Stomach smooth muscle (tissue), 2 donors: ENCODE results near the gene CDYL.

Experiments used
- H3K27ac ChIP-seq: one replicate; pipeline ENCODE4 v1.7.0; 2013; ENCODE audit warnings: mild to moderate bottlenecking, low read length, inconsistent platforms
- H3K27me3 ChIP-seq, 2 donors: one replicate each; pipeline ENCODE4 v1.7.0; 2013; ENCODE audit warnings: low read length in 2 of 2; ENCODE audit not compliant: insufficient read depth in 2 of 2, control insufficient read depth in 1 of 2
- H3K36me3 ChIP-seq, 2 donors: one replicate each; pipeline ENCODE4 v1.7.0; 2013; ENCODE audit warnings: low read length in 2 of 2; ENCODE audit not compliant: control insufficient read depth in 2 of 2, insufficient read depth in 2 of 2
- H3K4me1 ChIP-seq: one replicate; pipeline ENCODE4 v1.7.0; 2013; ENCODE audit warnings: low read length; ENCODE audit not compliant: control insufficient read depth, insufficient read depth
- H3K4me3 ChIP-seq, 2 donors: one replicate each; pipeline ENCODE4 v1.7.0; 2013; ENCODE audit warnings: low read length in 2 of 2
- H3K9ac ChIP-seq, 2 donors: one replicate each; pipeline ENCODE4 v1.7.0; 2013; ENCODE audit warnings: low read length in 2 of 2, mild to moderate bottlenecking in 1 of 2
- H3K9me3 ChIP-seq, 2 donors: one replicate each; pipeline ENCODE4 v1.7.0; 2013; ENCODE audit warnings: low read length in 2 of 2; ENCODE audit not compliant: control insufficient read depth in 2 of 2
- donor health status: healthy.
- donor health status: Pancreatic carcinoma.

The CDYL gene

DNA sequence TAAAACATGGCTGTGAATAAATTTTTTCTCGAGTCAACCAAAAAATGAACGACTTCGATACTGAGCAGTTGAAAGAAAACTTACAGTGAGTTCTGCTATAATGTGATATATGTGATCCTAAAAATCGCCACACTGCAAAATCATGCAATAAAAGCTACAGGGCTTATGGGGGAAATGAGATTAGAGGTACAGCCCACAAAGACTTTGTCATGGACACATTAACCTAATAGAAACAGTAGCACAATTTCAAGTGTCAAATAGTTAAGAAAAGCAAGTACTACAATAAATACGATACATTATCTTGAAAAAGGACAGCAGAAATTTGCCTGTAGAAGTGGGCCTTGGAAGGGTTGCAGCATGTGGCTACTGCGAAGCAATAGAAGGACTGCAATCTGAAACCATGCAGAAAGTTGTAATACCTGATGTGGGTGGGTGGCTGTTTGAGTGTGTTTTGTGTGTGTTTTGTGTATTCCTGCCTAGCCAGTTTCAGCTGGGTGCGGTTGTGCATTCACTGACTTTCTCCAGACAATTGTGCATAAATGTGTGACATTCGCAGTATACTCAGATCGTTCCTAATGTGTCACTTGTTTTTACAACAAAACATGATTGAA is 148.6 kb downstream of the CDYL start:
- no peak overlapping the region for H3K9ac ChIP-seq
- no peak overlapping the region for H3K4me3 ChIP-seq
- H3K4me1 ChIP-seq, result no peaks in the 10 kb centered on the region
- no peaks in the 10 kb centered on the region for H3K27me3 ChIP-seq
- H3K27ac ChIP-seq, result no peak overlapping the region
- no peaks in the 10 kb centered on the region for H3K36me3 ChIP-seq
- no peaks in the 10 kb centered on the region for H3K9me3 ChIP-seq

DNA sequence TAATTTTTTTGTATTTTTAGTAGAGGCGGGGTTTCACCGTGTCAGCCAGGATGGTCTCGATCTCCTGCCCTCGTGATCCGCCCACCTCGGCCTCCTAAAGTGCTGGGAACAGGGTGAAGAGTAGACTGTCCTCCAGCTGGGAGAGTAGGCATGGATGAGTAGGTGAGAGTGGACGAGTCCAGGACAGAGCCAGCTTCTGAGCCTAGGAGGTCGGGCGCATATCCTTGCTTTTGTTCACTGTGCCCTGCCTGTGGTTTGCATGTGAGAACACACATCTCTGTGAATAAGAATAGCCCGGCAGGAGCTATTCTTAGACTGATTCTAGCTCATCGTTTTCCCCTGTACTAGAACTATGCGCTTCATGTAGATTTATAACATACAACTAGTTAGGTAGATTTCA is 149.4 kb downstream of the CDYL start:
- Histone ChIP-seq H3K4me1 (no peaks in the 10 kb centered on the region), H3K4me3 (no peak overlapping the region), H3K9me3 (no peaks in the 10 kb centered on the region), H3K27ac (no peak overlapping the region), H3K9ac (no peak overlapping the region), H3K27me3 (no peaks in the 10 kb centered on the region), H3K36me3 (no peaks in the 10 kb centered on the region)

DNA sequence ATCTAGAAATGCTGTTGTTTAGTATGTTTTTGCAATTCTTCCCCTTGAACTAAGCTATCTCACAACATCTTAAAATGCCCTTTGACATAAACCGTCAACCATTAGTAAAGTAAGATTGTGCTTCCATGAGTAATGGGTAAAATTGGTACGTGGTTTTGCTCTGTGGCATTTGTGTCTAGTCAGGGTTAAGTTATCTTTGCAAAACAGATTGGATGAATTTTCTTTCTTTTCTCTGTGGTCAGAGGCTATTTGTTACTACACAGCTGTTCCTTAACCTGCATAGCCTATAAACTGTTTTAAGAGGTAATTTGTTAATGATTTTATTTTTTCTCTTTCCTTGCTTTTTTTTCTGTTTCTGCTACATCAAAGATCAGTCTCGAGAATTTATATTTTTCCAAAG is 152.2 kb downstream of the CDYL start:
- H3K4me1 ChIP-seq, result peaks cover 13% of the 10 kb centered on the region
- H3K36me3 ChIP-seq, result no peaks in the 10 kb centered on the region
- H3K9ac ChIP-seq, result no peak overlapping the region
- no peaks in the 10 kb centered on the region for H3K9me3 ChIP-seq
- H3K4me3 ChIP-seq, result no peak overlapping the region
- H3K27me3 ChIP-seq, result no peaks in the 10 kb centered on the region
- H3K27ac ChIP-seq, result no peak overlapping the region

DNA sequence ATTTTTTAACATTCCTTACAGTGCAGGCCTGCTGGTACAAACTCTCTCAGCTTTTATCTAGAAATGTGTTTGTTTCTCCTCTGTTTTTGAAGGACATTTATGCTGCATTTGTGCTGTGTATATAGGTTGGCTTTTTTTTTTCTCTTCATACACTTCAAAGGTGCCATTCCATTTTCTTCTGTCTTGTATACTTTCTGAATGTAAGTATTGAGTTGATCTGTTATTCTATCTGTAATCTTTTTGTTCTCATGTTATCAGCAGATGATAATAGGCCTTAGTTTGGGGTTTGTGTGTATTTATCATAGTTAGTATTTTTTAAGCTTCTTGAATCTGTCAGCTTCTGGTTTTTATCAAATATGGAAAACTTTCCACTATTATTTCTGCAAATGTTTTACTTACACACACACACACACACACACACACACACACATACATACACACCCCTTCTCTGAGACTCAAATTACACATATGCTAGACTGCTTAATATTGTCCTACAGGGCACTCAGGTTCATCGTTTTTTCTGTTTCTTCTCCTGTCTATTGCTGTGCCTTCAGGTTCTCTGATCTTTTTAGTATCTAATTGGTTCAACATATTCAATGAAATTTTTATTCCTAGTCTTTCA is 153.0 kb downstream of the CDYL start:
- H3K4me1 ChIP-seq, result peaks cover 13% of the 10 kb centered on the region

DNA sequence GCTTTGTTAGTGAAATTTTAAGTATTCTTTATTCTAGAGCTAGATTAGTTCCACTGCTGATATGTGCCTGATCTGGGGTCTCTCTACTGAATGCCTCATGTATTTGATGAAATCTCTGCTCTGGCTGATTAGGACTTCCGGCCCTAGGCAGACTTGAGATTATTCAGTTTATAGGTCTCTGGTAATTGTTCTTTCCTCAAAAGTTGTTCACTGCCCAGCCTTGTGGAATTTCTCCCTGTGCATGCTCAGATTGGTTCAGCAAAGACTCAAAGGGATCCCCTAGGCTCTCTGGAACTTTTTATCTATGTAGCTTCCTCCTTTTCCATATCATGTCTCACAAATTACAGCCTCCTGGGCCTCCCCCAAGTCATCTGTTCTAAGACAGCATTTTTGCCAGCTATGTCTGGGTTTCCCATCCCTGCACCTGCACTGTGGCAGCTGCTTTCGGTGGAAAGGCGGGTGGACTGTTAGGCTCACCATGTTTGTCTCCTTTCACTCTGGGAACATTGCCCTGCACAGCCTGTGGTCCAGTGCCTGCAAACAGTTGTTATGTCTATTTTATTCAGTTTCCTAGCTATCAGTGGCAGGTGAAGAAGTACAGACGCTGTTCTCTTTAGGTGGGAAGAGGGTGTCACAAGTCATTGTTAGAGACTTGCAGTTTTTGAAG is 154.0 kb downstream of the CDYL start:
- no peaks in the 10 kb centered on the region for H3K27me3 ChIP-seq
- H3K4me3 ChIP-seq, result no peak overlapping the region
- H3K27ac ChIP-seq, result no peak overlapping the region
- no peak overlapping the region for H3K9ac ChIP-seq
- no peaks in the 10 kb centered on the region for H3K9me3 ChIP-seq
- no peaks in the 10 kb centered on the region for H3K36me3 ChIP-seq
- H3K4me1 ChIP-seq, result peaks cover 13% of the 10 kb centered on the region

More for the DNA sequence above, 153.0 kb downstream of the CDYL start:
- no peaks in the 10 kb centered on the region for H3K9me3 ChIP-seq
- H3K27ac ChIP-seq, result no peak overlapping the region
- H3K4me3 ChIP-seq, result no peak overlapping the region
- H3K9ac ChIP-seq, result no peak overlapping the region
- no peaks in the 10 kb centered on the region for H3K27me3 ChIP-seq
- H3K36me3 ChIP-seq, result no peaks in the 10 kb centered on the region

DNA sequence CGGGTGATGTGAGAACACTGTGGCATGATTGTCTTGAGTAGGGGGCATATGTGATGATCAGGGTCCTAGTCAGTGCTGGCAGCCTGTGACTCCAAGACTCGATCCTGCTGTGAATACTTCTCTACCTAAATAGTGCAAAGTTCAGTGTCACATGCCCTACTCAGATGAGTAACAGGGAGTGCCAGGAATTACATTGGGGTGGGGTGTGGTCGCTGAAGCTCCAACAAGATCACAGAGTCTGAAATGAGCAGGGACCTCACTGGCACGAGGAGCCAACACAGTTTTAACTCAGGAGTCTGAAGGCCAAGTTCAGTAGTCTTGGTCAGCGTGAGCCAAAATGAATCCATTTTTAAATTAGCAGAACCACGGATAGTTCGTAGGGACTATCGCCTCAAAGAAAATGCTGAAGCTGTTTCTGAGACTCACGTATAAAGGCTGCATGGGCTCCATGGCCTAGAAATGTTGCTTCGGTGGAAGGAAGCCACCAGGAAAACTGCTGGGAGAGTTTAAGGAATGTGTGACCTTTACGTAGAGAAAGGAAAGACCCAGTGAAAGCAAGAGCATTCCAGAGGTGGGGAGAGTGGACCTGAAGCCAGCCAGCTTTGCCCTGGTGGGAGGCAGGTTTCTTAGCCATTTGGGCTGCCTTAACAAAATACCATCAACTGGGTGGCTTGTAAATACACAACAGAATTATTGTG is 155.5 kb downstream of the CDYL start:
- Histone ChIP-seq H3K27me3 (no peaks in the 10 kb centered on the region), H3K27ac (no peak overlapping the region), H3K4me1 (peaks cover 13% of the 10 kb centered on the region), H3K9me3 (no peaks in the 10 kb centered on the region), H3K9ac (no peak overlapping the region), H3K36me3 (peaks cover 0 to 3% of the 10 kb centered on the region in 2 donors), H3K4me3 (no peak overlapping the region)

DNA sequence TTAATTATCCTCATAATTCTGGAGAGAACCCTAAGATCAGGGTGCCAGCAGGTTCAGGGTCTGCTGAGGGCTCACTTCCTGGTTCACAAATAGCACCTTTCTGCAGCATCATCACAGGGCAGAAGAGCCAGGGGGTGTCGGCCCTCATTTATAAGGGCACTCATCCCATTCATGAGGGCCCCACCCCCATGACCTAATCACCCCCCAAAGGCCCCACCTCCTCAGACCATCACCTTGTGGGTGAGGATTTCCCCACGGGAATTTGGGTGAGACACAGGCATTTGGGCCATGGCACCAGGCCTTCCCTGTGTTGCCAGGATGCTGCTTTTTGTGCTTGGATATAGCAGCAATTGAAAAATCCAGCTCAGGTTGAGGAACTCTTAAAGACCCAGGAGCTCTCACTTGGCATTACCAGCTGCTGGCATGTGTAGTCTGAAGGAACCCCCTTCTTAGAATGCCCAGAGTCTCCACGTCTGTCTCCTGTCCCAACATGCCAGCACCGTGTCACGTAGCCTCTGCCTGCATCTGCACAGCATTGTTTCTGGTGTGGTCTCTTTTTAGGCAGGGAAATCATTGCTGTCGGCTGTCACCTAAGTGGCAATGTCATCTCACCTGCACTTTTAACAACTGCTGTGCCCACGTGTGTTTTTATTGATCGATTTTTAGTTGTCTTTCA is 156.2 kb downstream of the CDYL start:
- Histone ChIP-seq H3K9ac (no peak overlapping the region), H3K4me1 (peaks cover 13% of the 10 kb centered on the region), H3K36me3 (peaks cover 0 to 3% of the 10 kb centered on the region in 2 donors), H3K27ac (no peak overlapping the region), H3K9me3 (no peaks in the 10 kb centered on the region), H3K4me3 (no peak overlapping the region), H3K27me3 (no peaks in the 10 kb centered on the region)

DNA sequence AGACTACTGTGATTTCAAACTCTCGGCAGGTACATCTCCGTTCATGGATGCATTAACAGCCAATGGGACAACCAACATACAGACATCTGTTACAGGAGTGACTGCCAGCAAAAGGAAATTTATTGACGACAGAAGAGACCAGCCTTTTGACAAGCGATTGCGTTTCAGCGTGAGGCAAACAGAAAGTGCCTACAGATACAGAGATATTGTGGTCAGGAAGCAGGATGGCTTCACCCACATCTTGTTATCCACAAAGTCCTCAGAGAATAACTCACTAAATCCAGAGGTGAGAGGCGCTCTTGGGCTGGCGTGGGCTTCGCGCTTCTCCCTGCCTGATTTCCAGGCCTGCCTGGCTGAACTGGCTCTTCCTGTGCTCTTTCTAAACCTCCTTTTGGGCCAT is 159.3 kb downstream of the CDYL start:
- Histone ChIP-seq H3K36me3 (peaks cover 0 to 3% of the 10 kb centered on the region in 2 donors), H3K9me3 (no peaks in the 10 kb centered on the region), H3K27ac (no peak overlapping the region), H3K27me3 (no peaks in the 10 kb centered on the region), H3K9ac (no peak overlapping the region), H3K4me3 (no peak overlapping the region), H3K4me1 (peaks cover 13% of the 10 kb centered on the region)

DNA sequence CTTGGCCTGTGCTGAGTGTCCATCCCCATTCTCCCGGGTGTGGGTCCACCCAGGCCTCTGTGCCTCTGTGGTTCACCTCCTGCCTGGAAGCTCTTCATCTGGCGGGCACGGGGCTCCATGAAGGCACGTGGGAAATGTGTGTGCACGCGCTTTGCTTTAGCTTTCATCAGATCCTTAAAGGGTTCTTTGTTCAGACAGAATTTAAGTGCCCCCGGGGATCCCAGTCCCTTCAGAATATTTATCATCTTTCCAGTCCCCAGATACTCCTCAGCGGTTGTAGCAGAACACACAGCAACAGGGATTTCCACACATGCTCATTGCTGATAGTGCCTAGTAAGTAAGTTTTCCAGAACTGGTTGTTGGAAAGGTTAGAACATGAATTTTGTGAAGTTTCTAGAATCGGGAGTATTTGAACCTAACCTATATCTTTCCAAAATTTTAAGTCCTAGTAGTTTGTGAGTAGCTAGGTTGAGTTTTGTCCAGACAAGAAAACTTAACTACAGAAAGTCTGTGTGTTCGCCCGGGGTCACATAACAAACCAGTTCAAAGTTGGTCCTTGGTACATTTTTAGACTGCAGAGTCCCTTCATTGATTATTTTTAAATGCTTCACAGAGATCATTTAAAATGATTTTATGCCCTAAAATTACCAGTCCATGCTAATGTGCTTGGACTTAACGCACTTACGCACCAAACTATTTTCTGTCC is 159.9 kb downstream of the CDYL start:
- Histone ChIP-seq H3K4me1 (peaks cover 8% of the 10 kb centered on the region), H3K9me3 (no peaks in the 10 kb centered on the region), H3K9ac (no peak overlapping the region), H3K27ac (no peak overlapping the region), H3K4me3 (no peak overlapping the region), H3K36me3 (peaks cover 0 to 3% of the 10 kb centered on the region in 2 donors), H3K27me3 (no peaks in the 10 kb centered on the region)

DNA sequence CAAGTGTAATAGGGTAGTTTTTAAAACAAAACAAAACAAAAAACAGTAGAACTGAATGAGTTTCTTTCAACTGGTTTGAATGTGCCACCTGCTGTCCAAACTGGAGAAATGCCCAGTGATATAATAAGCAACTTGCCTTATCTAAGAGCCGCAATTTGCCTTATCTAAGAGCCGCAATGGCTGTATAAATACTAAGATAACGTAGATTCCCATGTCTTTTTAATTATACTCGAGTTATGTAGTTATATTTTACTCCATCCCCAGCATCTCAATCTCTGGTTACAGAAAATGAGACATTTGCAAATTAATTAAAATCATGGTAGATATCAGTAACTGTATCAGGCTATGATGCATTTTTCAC is 160.5 kb downstream of the CDYL start:
- Histone ChIP-seq H3K4me1 (peaks cover 5% of the 10 kb centered on the region), H3K9ac (no peak overlapping the region), H3K27ac (no peak overlapping the region), H3K27me3 (no peaks in the 10 kb centered on the region), H3K9me3 (no peaks in the 10 kb centered on the region), H3K36me3 (peaks cover 0 to 3% of the 10 kb centered on the region in 2 donors), H3K4me3 (no peak overlapping the region)
